DMS53 treated with DMSO at 0.1 percent for 48 hours (cell line): ENCODE results near the gene DIRAS2.

ENCODE experiments used
- DNase-seq: peaks from one replicate; lab custom pipeline; 2025; ENCODE audit not compliant: unreplicated experiment; lab: John Stamatoyannopoulos, UW

DIRAS2 gene

GRCh38 chr9:90613502-90613901 lies 29.1 kb downstream of the DIRAS2 start:
- DNase-seq = no peak

- DNase-seq = no peak
Observed at GRCh38 chr9:90612957-90613356, 29.7 kb downstream of the DIRAS2 start.

- no peak for DNase-seq
Observed at GRCh38 chr9:90611568-90611967, 31.1 kb downstream of the DIRAS2 start.

- DNase-seq = no peak
Observed at GRCh38 chr9:90611121-90611520, 31.5 kb downstream of the DIRAS2 start.

DNA sequence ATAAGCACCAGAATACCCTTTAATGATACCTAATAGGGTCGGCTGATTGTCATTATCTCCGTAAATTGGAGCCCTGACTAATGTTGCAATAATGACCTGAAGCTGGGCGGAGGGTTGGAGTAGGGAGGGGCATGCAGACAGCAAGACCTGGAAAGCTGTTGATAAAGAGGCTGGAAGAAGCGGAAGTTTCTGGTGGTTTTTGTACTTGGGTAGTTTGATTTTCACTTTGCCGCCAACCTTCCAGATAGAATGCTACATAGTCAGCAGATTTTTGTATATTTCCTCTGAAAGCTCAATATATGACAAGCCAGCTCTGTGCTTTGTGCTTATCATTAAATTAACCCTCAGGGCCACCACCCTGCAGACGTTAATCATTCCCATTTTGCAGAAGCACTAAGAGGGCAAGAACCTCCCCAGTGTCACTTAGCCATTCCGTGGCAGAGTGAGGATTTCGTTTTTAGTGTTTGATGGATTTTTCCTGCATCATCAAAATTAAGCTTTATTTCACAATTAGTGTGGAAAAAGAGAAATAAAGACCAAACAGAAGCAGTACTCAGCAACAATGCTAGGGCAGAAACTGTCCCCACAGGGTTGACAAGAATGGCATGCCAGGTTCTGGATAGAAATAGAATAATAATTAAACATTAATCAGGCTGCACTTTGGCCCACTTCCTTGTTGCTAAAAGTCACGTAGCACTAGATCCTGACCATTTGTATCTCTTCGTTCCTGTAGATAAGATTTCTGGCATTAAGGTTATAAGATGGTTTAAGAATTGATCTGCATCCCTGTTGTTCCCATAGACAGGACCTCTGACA lies 34.7 kb downstream of the DIRAS2 start:
- DNase-seq = no peak

- DNase-seq = no peak
Observed at GRCh38 chr9:90600029-90600428, 42.6 kb downstream of the DIRAS2 start.

- DNase-seq = no peak
Observed at GRCh38 chr9:90598191-90598590, 44.4 kb downstream of the DIRAS2 start.

- DNase-seq = no peak
Observed at GRCh38 chr9:90593646-90594045, 49.0 kb downstream of the DIRAS2 start.

DNA sequence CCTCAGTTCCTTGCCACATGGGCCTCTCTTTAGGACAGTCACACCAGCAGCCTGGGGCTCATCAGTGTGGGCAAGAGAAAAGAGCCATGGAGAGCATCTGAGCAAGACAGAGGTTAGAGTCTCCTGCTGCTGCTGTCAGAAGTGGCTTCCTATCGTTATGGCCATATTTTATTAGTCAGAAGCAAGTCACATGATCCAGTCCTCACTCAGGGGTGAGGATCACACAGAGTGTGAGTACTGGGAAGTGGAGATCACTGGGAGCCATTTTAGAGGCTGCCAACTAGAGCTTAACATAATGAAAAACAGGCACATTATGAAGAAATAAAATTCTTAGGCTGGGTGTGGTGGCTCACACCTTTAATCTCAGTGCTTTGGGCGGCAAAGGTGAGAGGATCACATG lies 62.0 kb downstream of the DIRAS2 start:
- no peak for DNase-seq

DNA sequence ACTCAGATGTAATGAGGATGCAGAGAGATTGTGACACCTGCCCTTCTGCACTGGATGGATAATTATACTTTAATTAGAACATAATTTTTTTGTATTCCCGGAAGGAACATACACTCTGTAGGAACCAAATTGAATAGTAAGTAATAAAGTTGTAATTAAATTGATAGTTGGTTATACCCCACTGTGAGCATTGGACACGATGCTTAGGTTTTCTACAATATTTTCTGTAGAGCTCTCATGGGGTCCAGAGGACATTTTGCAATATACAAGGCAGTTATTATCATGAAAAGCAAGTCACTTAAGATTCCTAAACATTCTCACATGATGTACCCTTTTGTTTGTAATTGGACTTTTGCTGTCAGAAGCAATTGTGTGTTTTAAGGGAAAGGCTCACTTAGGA lies 63.4 kb downstream of the DIRAS2 start:
- DNase-seq = no peak

GRCh38 chr9:90578126-90578815 lies 64.4 kb downstream of the DIRAS2 start:
- DNase-seq = no peak

DNA sequence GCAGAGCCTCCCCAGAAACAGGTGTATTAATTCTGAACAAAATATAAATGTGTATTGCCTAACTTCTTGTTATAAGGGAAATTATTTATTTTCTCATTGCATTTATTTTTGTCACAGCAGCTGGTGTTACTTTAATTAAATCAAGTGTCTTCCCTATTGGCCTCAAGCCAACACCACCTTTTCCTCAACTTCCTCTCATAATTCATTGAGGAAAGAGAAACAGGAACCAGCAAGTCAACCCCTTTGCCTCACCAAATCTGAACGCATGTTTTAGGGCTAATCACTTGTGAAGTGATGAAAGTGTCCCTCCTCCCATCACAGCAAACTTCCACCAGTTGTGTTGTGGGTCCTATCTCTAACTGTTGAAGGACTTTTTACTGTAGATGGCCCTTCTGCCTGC lies 73.1 kb downstream of the DIRAS2 start:
- no peak for DNase-seq

- DNase-seq = no peak
Observed at GRCh38 chr9:90568667-90569066, 74.0 kb downstream of the DIRAS2 start.

DNA sequence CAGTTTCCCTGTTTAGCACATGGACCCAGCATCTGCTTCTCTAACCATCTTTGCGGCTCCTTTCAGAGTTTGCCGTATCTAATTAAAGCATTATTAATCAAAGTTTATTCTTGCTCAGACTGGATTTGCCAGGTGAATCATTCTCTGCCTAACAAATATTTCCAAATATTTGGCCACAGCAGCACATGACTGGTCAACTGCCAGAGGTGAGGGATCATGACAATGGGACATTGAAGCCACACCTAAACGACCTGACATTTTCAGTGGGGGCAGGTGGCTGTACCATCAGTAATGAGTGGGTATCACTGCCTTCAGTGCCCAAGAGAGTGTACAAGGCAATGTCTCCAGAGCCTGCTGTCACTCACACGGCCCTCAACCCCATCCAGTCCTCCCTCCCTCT lies 80.4 kb downstream of the DIRAS2 start:
- DNase-seq = no peak
